PC-9 (cell line): ENCODE measurements around the gene KIFC3.

Experiments used
- CTCF ChIP-seq: fragments of 200-600 bp; sonication (generic); conservative IDR thresholded peaks from 2 replicates; pipeline ENCODE4 v1.6.1; 2017; ENCODE audit warnings: mixed run types, antibody characterized with exemption, mild to moderate bottlenecking, moderate library complexity
- EZH2 ChIP-seq: fragments of 200-600 bp; sonication (generic); IDR thresholded peaks from 2 replicates; pipeline ENCODE4 v1.8.0; 2017; ENCODE audit warnings: antibody characterized with exemption, low read depth

DNA sequence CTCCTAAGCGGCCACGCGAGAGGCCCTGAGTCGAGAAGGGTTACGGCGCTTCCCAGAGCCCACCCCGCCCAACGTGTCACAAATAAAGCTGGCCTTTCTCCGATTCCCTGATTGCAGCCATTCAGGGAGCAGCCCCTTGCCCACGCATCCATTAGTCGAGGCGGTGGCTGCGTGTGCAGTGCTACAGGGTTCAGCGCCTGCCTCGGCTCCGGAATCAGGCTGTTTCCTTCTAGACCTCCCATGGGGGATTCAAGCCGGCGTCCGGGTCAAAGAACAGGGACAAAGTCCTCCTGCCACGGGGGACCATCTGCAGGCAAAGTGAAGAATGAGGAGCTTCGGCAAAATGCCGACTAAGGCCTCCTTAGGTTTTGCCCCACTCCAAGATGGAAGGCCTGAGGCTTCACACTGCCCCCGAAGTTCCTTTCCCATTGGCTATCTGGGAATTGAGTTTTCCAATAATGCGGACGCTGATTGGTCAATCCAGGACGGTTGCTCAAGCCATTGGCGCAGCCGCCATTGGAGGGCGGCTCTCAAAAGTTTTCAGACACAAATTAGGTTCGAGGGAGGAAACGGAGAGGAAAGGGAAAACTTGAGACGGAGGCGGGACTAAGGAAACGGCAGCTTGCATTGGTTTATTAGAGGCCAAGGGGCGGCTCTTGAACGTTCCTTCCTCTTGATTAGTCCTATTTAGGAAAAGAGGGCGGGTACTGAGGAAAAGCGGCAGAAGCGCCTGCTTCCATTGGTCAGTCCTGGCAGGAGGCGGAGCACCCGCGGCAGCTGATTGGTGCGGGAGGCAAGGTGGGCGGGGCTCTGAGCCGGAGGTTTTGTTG lies 67.2 kb downstream of the KIFC3 start:
- no peak for TF ChIP-seq CTCF
- TF ChIP-seq EZH2: no peak
